Epithelial cell of proximal tubule (primary cell): ENCODE results near the gene SASS6. TPM values are rescaled to one million over a fixed set of nuclear protein-coding genes. Genes with fewer than 3 reads are reported as not detected.

Experiments
- DNase-seq: peaks from one replicate; pipeline ENCODE4 v3.0.0-alpha.2; 2011; ENCODE audit warnings: low read depth
- H3K4me3 ChIP-seq: 2 replicates; pipeline ENCODE4 v1.5.1; 2011; ENCODE audit warnings: low read depth, mild to moderate bottlenecking, low read length
- total RNA-seq: library from RNA; depleted of rRNA; stranded (reverse); fragments of >200 nt; gene quantifications from 2 replicates; pipeline ENCODE4 v1.2.3, GENCODE V29; 2015
- TF ChIP-seq, protein P1 (sequence below): conservative IDR thresholded peaks from 2 replicates; pipeline ENCODE4 v1.5.1; 2012; ENCODE audit warnings: low read depth, mild to moderate bottlenecking, low read length

The SASS6 gene
- total RNA-seq, 1 donor from 2014 or later, result 8.2 TPM

DNA sequence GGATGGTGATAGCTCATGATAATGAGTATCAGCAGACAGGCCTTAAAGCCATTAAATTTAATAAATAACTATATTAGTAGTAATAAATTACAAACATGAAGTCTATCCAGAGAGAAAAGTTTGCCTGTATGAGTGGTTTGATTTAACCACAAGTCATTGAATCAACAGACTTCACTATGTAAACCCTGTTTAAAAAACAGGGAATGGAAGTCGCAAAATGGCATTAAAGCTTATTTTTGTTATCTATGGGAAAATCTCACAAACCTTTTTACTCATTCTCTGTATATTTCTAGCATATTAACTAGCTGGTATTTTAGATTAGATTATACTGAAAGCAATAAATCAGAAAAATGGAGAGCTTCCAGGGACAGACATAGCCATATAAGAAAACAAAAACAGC lies 45.3 kb downstream of the SASS6 start:
- TF ChIP-seq, protein P1, sequence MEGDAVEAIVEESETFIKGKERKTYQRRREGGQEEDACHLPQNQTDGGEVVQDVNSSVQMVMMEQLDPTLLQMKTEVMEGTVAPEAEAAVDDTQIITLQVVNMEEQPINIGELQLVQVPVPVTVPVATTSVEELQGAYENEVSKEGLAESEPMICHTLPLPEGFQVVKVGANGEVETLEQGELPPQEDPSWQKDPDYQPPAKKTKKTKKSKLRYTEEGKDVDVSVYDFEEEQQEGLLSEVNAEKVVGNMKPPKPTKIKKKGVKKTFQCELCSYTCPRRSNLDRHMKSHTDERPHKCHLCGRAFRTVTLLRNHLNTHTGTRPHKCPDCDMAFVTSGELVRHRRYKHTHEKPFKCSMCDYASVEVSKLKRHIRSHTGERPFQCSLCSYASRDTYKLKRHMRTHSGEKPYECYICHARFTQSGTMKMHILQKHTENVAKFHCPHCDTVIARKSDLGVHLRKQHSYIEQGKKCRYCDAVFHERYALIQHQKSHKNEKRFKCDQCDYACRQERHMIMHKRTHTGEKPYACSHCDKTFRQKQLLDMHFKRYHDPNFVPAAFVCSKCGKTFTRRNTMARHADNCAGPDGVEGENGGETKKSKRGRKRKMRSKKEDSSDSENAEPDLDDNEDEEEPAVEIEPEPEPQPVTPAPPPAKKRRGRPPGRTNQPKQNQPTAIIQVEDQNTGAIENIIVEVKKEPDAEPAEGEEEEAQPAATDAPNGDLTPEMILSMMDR, result no peak
- H3K4me3 ChIP-seq, result no peak overlapping the region
- DNase-seq, result no peak

DNA sequence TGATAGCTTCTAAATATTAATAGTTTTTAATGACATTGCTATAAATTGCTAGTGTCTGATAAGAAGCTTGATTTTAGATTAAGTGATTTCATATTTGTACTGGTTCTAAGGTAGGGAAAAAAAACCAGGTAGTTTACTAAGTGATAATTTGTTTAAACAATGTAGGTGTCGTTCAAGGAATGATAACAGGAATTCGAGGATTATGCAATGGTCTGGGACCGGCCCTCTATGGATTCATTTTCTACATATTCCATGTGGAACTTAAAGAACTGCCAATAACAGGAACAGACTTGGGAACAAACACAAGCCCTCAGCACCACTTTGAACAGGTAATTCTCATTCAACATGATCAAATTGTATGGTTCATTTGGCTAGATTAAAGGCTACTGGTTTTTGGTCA lies 52.4 kb downstream of the SASS6 start:
- TF ChIP-seq, protein P1, result no peak
- no peak overlapping the region for H3K4me3 ChIP-seq
- DNase-seq, result no peak

DNA sequence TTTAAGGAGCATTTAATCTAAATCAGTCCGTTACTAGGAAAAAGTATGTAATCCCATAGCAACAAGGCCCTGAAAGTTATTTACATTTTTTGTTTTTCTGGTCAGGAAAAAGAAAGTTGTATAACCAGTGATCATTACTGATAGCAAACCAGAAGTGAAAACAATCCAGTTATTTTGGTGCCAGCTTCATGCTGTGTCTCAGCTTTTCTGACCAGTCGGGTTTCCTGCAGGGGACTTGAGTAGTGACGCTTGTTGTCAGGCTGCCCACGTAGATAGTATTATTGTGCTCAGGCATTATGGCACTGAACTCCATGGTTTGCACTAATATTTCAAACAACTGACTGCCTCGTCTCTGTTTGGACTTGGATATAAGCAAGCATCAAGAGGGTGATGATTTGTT lies 55.2 kb downstream of the SASS6 start:
- TF ChIP-seq, protein P1, result no peak
- H3K4me3 ChIP-seq, result no peak overlapping the region
- no peak for DNase-seq

DNA sequence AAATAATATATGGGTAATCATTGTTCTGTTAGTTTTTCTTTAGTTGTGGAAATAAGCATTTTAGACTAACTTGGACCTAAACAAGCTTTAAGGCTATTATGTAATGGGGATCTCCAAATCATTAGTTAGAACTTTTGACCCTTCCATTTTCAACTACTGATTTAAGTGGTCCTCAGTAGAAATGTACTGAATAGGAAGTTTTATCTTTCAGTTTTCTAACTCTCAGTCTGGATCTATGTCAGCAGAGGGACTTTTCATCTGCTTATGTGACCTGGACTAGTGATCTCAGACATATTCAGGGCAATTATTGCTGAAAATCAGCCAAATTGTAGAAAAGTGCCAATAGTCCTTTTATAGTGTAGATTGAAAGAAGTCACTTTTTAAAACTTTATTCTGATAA lies 56.0 kb downstream of the SASS6 start:
- H3K4me3 ChIP-seq, result no peak overlapping the region
- no peak for DNase-seq
- TF ChIP-seq, protein P1, result no peak

DNA sequence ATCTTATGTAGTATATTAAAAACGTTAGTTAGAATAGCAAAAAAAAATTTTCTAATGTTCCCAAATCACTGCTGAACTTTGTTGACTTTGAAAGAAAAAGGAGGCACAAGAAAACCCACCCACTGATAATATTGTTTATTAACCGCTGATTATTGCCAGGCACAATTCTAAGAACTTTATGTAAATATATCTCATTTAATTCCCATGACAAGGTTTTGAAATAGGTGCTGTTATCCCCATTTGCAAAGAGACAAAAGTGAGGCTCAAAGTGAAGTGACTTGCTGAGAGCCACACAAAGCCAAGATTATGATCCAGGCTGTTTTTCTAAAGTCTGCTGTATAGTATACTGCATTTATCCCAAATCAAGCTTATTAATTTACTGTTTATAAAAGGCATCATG lies 56.4 kb downstream of the SASS6 start:
- TF ChIP-seq, protein P1, result no peak
- DNase-seq, result no peak

DNA sequence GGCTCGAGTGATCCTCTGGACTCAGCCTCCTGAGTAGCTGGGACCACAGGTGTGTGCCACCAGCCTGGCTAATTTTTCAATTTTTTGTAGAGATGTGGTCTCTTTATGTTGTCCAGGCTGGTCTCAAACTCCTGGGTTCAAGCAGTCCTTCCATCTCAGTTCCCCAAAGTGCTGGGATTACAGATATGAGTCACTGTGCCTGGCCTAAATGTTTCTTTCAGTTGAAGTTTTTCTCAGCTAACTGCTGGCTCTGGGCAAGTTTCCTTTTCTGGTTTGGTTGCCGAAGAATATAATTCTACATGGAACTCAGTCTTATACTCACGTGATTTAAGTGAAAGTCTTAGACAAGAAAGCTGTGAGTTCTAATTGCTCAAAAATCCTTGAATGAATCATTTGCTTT lies 57.0 kb downstream of the SASS6 start:
- no peak overlapping the region for H3K4me3 ChIP-seq
- TF ChIP-seq, protein P1, result no peak
- DNase-seq, result no peak

More for the DNA sequence above, 56.4 kb downstream of the SASS6 start:
- no peak overlapping the region for H3K4me3 ChIP-seq

DNA sequence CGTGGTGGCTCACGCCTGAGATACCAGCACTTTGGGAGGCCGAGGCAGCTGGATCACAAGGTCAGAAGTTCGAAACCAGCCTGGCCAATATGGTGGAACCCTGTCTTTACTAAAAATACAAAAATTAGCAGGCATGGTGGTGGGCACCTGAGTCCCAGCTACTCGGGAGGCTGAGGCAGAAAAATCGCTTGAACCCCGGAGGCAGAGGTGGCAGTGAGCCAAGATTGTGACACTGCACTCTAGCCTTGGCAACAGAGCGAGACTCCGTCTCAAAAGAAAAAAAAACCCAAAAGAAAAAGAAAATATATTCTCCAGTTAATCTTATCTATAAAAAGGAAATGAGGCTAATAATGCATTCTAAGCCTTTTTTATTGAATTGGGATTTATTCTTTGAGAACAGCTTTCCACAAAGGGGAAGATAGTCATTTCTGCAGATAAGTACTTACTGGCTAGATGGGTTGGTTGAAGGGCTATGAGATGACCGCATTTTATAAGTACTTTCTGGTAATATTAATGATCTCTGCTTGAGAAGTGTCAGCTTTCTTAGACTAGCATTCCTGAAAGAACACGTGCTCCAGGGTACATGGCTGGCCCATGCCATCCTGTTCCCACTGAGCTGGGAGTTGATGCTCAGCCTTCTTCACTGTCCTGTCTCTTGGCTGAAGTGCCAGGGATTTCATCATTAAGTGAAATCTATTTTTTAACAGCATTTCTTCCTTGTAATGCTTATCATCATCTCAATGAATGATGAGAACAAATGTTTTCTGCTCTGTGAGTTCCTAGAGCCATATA lies 57.9 kb downstream of the SASS6 start:
- no peak overlapping the region for H3K4me3 ChIP-seq
- TF ChIP-seq, protein P1, result no peak
- no peak for DNase-seq
